Sigmoid colon (tissue), 7 donors: ENCODE data around the gene ZNF610. TPM values are rescaled to one million over a fixed set of nuclear protein-coding genes. Genes with fewer than 3 reads are reported as not detected.
A peak's percentile ranks its signal among the peaks of the same experiment; 100 is the strongest.
"Not testable (repeated sequence)": the region's sequence is repeated elsewhere in the genome, so short reads cannot be mapped to it uniquely, and the experiment has no call there.

ENCODE experiments used
- DNase-seq: peaks from one replicate; pipeline ENCODE4 v3.0.0-alpha.2; 2019
- H3K27ac ChIP-seq, 4 donors: fragments of 200-600 bp; sonication (generic); one replicate each; pipeline ENCODE4 v1.5.1; 2016 to 2019; ENCODE audit warnings: mild to moderate bottlenecking in 1 of 4
- H3K27me3 ChIP-seq, 3 donors: fragments of 200-600 bp; sonication (generic); one replicate each; pipeline ENCODE4 v1.5.1; 2019; ENCODE audit warnings: mild to moderate bottlenecking in 1 of 3
- H3K36me3 ChIP-seq, 4 donors: fragments of 200-600 bp; sonication (generic); one replicate each; pipeline ENCODE4 v1.5.1; 2016 to 2019
- H3K4me1 ChIP-seq, 4 donors: fragments of 200-600 bp; sonication (generic); one replicate each; pipeline ENCODE4 v1.5.1; 2017 to 2019
- H3K4me3 ChIP-seq, 4 donors: fragments of 200-600 bp; sonication (generic); one replicate each; pipeline ENCODE4 v1.5.1; 2017 to 2019; ENCODE audit warnings: mild to moderate bottlenecking in 2 of 4, moderate library complexity in 1 of 4
- H3K9me3 ChIP-seq, 4 donors: fragments of 200-600 bp in 3 of 4; sonication (generic) in 3 of 4; one replicate each; pipeline versions ENCODE4 v1.5.1 to v1.6.1; 2013 to 2019
- EP300 ChIP-seq, 4 donors: sonication (generic); formaldehyde crosslinking; IDR thresholded peaks; one replicate each; pipeline ENCODE4 v1.6.1; 2017; ENCODE audit warnings: antibody characterized with exemption in 4 of 4
- POLR2A ChIP-seq, 2 donors: fragments of 450-650 bp; IDR thresholded peaks; one replicate each; pipeline ENCODE4 v1.6.1; 2016; ENCODE audit warnings: antibody characterized with exemption in 2 of 2, mild to moderate bottlenecking in 2 of 2, moderate library complexity in 2 of 2
- POLR2AphosphoS5 ChIP-seq, 4 donors: sonication (generic); formaldehyde crosslinking; IDR thresholded peaks; one replicate each; pipeline ENCODE4 v1.6.1; 2017; ENCODE audit warnings: antibody characterized with exemption in 4 of 4
- WGBS, 2 donors: extraction: QIAGEN DNeasy Blood & Tissue Kit; methylation state at CpG; one replicate each; pipeline ENCODE4 v1.1.7; 2013; 5-methylcytosine and 5-hydroxymethylcytosine counted together
- intact Hi-C: fragments of 100-400 bp; cut with DNase I; formaldehyde crosslinking; loops from one replicate; pipeline ENCODE4 v1.15.1; 2023
- polyA plus RNA-seq, 3 donors: library from polyadenylated mRNA; stranded (reverse); fragments of 200-250 nt; gene quantifications; one replicate each; pipeline ENCODE4 v1.2.3, GENCODE V29; 2013
- total RNA-seq, 4 donors: library from RNA; depleted of rRNA; stranded (reverse); fragments of >200 nt; gene quantifications; one replicate each; pipeline ENCODE4 v1.1.0, GENCODE V29; 2016
- TF ChIP-seq, protein P1 (sequence below), 4 experiments: fragments of 450-650 bp in 3 of 4; fragments of 200-600 bp in 1 of 4; IDR thresholded peaks; one replicate each; pipeline ENCODE4 v1.5.1; 2016 to 2019; ENCODE audit warnings: antibody characterized with exemption in 4 of 4, mild to moderate bottlenecking in 3 of 4, moderate library complexity in 2 of 4
- donor health status: healthy with polysubstance abuse.
- donor health status: Bipolar disorder and iron deficiency.
- donor health status: healthy.

Gene ZNF610
- 1 to 10 TPM; 2.0 to 3.2 (median 2.5) TPM for total RNA-seq
- 1 to 10 TPM in 1 of 3 donors, under 1 TPM in 1, not detected in 1; 0.90 to 1.8 TPM for polyA plus RNA-seq

DNA sequence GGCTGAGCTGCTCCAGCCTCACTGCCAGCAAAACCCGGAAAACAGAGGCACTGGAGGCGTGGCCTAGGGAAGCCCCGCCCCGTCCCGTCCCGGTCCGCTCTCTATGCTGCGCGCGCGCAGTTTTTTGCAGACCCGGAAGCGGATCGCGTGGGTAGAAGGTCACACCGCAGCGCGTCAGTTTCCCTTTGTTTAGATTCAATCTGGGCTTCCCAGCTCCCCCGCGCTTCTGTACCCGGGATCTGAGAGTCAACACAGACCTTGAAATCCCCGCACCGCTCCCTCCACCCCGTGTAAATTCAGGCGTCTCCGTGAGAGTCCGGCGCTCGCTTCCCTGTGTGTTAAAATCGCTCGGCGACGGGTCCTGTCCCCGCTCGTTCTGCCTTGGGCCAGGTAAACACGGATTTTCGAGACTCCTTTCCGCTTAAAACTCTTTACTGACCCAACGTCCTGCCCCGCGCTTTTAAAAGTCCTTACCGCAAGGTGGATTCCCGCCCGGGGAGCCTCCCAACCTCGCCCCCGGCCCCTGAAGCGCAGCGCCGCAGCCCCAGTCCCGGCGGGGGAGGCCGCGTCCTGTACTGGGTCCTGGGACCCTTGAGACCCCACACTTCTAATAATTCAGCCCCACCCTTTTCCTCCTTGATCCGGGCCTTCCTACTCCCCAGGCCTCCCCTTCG lies at the start of gene ZNF610:
TSS of gene ZNF610 (plus strand) at position 127 of the 674 bp plus-strand sequence. CDS start 12,930 bp downstream, outside the sequence.
- intact Hi-C loops = loop anchor here (1.0 to 5.0 kb wide), 4 partner anchors 33 to 69 kb away; partner anchors contain the start of genes ZNF480, ZNF528, ZNF766 and ZNF880
- H3K4me1 ChIP-seq = peaks cover 0 to 17% (median 7%) of the 10 kb centered on the region in 4 donors
- H3K36me3 ChIP-seq = no peaks in the 10 kb centered on the region
- peak within 1 kb of the TSS; percentile 78 to 87 (median 80) for H3K27ac ChIP-seq
- peaks cover 8 to 34% (median 21%) of the 10 kb centered on the region in 4 donors for H3K9me3 ChIP-seq
- H3K4me3 ChIP-seq = peak within 1 kb of the TSS; percentile 58 to 76 (median 68)
- no peaks in the 10 kb centered on the region for H3K27me3 ChIP-seq
- peak; percentile 94 for DNase-seq
- TF ChIP-seq, protein P1, sequence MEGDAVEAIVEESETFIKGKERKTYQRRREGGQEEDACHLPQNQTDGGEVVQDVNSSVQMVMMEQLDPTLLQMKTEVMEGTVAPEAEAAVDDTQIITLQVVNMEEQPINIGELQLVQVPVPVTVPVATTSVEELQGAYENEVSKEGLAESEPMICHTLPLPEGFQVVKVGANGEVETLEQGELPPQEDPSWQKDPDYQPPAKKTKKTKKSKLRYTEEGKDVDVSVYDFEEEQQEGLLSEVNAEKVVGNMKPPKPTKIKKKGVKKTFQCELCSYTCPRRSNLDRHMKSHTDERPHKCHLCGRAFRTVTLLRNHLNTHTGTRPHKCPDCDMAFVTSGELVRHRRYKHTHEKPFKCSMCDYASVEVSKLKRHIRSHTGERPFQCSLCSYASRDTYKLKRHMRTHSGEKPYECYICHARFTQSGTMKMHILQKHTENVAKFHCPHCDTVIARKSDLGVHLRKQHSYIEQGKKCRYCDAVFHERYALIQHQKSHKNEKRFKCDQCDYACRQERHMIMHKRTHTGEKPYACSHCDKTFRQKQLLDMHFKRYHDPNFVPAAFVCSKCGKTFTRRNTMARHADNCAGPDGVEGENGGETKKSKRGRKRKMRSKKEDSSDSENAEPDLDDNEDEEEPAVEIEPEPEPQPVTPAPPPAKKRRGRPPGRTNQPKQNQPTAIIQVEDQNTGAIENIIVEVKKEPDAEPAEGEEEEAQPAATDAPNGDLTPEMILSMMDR (IDR thresholded peaks at IDR 0.05) = no peak
- TF ChIP-seq EP300 (IDR thresholded peaks at IDR 0.05) = peak in 1 of 4 donors; percentile 19
- TF ChIP-seq POLR2AphosphoS5 (IDR thresholded peaks at IDR 0.05) = peak; percentile 56 to 87 (median 84)
- TF ChIP-seq POLR2A (IDR thresholded peaks at IDR 0.05) = peak; percentile 21 to 40
- 0 to 1% methylated on average over 55 of the region's 55 CpGs for WGBS, 2 donors

DNA sequence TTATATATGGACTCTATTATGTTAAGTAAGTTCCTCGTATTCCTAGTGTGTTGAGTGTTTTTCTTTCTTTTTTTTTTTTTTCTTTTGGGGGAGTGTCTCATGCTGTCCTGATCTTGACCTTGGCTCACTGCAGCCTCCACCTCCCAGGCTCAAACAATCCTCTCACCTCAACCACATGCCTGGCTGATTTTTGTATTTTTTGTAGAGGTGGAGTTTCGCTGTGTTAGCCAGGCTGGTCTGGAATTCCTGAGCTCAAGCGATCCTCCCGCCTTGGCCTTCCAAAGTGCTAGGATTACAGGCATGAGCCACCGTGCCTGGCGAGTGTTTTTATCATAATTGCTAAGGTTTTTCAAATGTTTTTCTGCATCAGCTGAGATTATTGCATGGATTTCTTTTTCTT lies 49.8 kb upstream of the ZNF610 start:
- no peak overlapping the region for H3K27ac ChIP-seq
- H3K36me3 ChIP-seq = peaks cover 0 to 92% (median 42%) of the 10 kb centered on the region in 4 donors
- no peak overlapping the region for H3K4me3 ChIP-seq
- H3K4me1 ChIP-seq = no peaks in the 10 kb centered on the region
- no peak for DNase-seq
- TF ChIP-seq, protein P1 (IDR thresholded peaks at IDR 0.05) = no peak
- no peak for TF ChIP-seq POLR2AphosphoS5 (IDR thresholded peaks at IDR 0.05)
- TF ChIP-seq EP300 (IDR thresholded peaks at IDR 0.05) = no peak
- no peak for TF ChIP-seq POLR2A (IDR thresholded peaks at IDR 0.05)
- H3K9me3 ChIP-seq = peaks cover 0 to 13% (median 0%) of the 10 kb centered on the region in 4 donors
- H3K27me3 ChIP-seq = no peaks in the 10 kb centered on the region
- intact Hi-C loops = no loop called here
- 88 to 98% methylated on average over 6 of the region's 6 CpGs for WGBS, 2 donors

DNA sequence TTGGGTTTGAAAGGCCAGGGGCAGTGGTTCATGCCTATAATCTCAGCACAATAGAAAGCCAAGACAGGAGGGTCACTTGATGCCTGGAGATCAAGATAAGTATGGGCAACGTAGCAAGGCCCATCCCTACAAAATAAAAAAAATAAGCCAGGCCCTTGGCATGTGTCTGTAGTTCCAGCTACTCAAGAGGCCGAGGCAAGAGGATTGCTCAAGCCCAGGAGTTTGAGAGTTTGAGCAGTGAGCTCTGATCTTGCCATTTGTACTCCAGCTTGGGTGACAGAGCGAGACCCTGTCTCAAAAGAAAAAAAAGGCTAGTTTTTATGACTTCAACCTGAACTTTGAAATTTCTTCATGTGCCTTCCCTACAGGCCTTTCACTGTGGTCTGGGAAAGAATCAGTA lies 44.3 kb upstream of the ZNF610 start:
- Histone ChIP-seq H3K9me3 (peaks cover 0 to 12% (median 0%) of the 10 kb centered on the region in 4 donors), H3K4me3 (no peak overlapping the region), H3K27ac (no peak overlapping the region), H3K27me3 (no peaks in the 10 kb centered on the region), H3K4me1 (peaks cover 0 to 9% (median 3%) of the 10 kb centered on the region in 4 donors), H3K36me3 (peaks cover 0 to 54% (median 20%) of the 10 kb centered on the region in 4 donors)
- TF ChIP-seq, protein P1 (IDR thresholded peaks at IDR 0.05) = no peak
- no peak for TF ChIP-seq EP300 (IDR thresholded peaks at IDR 0.05)
- no peak for TF ChIP-seq POLR2AphosphoS5 (IDR thresholded peaks at IDR 0.05)
- no peak for TF ChIP-seq POLR2A (IDR thresholded peaks at IDR 0.05)
- 96 to 98% methylated on average over 3 of the region's 3 CpGs for WGBS, 2 donors
- DNase-seq = no peak
- intact Hi-C loops = no loop called here

DNA sequence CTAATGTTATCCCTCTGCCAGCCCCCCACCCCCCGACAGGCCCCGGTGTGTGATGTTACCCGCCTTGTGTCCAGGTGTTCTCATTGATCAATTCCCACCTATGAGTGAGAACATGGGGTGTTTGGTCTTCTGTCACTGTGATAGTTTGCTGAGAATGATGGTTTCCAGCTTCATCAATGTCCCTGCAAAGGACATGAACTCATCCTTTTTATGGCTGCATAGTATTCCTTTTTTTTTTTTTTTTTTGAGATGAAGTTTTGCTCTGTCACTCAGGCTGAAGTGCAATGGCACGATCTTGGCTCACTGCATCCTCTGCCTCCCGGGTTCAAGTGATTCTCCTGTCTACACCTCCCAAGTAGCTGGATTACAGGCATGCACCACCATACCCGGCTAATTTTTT lies 43.1 kb upstream of the ZNF610 start:
- H3K4me3 ChIP-seq, H3K27ac ChIP-seq, H3K27me3 ChIP-seq, DNase-seq, intact Hi-C loops: not testable (repeated sequence)
- Histone ChIP-seq H3K9me3 (peaks cover 0 to 11% (median 0%) of the 10 kb centered on the region in 4 donors), H3K36me3 (peaks cover 0 to 45% (median 20%) of the 10 kb centered on the region in 4 donors), H3K4me1 (peaks cover 0 to 15% (median 7%) of the 10 kb centered on the region in 4 donors)
- 98 to 99% methylated on average over 6 of the region's 6 CpGs for whole genome bisulfite sequencing, 2 donors

DNA sequence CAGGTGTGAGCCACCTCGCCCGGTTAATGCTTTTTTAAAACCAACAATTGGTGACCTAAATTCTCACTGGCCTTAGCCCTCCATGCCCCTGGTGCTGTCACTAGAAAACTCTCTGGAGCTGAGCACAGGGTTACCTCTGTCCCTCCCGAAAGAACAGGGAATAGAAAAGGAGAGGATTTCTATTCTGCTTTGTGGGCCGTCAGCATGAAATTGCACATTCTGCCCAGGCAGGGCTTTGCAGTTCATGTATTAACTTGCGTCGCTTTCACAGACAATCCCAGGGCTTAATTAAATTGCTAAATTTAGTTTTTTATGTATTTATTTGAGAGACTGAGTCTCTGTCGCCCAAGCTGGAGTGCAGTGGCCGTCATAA lies 39.7 kb upstream of the ZNF610 start:
- Histone ChIP-seq H3K36me3 (peaks cover 10 to 29% (median 16%) of the 10 kb centered on the region in 4 donors), H3K27me3 (no peaks in the 10 kb centered on the region), H3K4me3 (peak overlapping the region; percentile 64 to 93 (median 84)), H3K9me3 (peaks cover 0 to 18% (median 0%) of the 10 kb centered on the region in 4 donors), H3K4me1 (peaks cover 0 to 19% (median 12%) of the 10 kb centered on the region in 4 donors), H3K27ac (peak overlapping the region; percentile 75 to 93 (median 90))
- intact Hi-C loops = loop anchor here (1.0 to 5.0 kb wide), 3 partner anchors 27 to 101 kb away; partner anchors contain the start of genes ZNF528, ZNF610 and ZNF766
- WGBS, 2 donors = 8 to 25% methylated on average over 8 of the region's 8 CpGs
- TF ChIP-seq POLR2A (IDR thresholded peaks at IDR 0.05) = peak in 1 of 2 donors; percentile 6
- TF ChIP-seq, protein P1 (IDR thresholded peaks at IDR 0.05) = no peak
- DNase-seq = no peak
